Measurements from ENCODE around the gene GPR153.

The GPR153 gene

DNA sequence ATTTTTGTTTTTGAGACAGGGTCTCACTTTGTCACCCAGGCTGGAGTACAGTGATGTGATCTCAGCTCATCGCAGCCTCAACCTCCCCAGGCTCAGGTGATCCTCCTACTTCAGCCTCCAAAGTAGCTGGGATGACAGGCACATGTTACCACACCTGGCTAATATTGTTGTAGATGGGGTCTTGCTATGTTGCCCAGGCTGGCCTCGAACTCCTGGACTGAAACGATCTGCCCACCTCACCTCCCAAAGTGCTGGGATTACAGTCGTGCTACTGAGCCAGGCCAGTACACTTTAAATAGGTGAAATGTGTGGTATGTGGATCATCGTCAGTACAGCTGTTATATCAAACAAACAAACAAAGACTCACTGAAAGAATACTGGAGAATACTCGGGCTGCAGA lies 35.0 kb upstream of the GPR153 start:
- TF ChIP-seq CTCF (conservative IDR thresholded peaks at IDR 0.05; ENCODE audit: low read depth, low read length) = no peak
- H3K4me3 ChIP-seq (ENCODE audit: low read depth, low read length) = no peak overlapping the region
- DNase-seq (ENCODE audit: low read depth) = no peak

DNA sequence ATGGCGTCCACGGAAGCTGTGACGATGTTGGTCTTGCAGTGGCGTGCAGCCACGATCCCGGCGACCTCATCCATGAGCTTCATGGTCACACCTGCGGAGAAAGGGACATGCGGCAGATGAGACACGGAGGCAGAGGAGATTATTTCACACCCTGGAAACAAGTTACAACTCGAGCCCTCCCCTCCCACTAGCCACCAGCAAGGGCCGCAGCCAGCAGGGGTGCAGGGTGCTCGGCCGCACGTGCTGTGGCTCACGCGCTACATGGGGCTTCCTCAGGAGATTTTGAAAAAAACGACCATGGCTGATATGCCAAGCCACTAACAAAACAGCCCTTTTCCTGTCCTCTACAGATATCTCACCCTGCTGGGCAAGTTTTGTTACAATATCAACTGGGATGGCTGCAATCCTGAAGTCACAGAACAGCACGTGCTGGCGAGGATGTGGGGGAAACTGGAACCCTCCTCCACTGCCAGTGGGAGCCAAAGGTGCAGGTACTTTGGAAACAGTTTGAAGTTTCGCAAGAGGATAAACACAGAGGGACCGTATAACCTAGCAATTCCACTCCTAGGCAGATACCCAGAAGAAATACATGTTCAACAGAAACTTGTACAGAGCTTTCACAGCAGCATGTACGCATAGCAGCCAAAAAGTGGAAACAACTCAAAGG lies 34.1 kb upstream of the GPR153 start:
- DNase-seq (ENCODE audit: low read depth) = no peak
- H3K4me3 ChIP-seq (ENCODE audit: low read depth, low read length) = no peak overlapping the region
- no peak for TF ChIP-seq CTCF (conservative IDR thresholded peaks at IDR 0.05; ENCODE audit: low read depth, low read length)

DNA sequence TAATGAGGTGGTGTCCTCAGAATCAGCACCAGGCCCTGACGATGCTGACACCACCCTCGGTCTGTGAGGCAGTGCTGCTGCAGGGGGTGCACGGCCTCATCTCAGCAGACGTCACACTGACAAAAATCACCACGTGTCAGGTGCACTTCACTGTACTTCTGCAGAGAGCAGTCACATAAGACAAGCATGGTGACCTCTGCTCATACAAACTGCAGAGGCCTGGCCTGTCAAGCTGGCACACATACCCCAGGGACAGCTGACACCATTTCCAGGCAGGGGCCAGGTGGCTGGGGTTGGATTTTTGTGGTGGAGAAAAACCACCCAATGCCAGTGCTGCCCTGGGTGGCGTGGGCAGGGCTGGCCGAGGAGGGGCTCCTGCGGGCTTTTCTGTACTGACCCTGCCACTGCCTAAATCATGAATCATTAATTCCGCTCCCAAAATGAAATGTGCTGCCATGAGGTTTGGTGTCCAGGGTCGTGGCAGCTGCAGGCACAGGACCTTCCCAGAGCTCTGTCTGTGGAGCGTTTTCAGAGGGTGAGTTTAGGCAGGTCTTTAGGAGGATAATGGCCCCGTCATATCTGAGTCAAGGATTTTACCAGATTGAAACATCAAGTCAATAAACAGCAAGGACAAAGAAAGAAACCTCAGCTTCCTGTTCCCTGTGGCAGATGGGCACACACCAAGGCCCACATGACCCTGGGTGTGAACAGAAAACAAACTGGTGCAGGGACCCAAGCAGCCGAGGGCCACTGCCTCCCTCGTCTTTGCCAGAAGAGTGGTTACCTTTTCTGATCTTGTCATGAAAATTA lies 33.4 kb upstream of the GPR153 start:
- no peak overlapping the region for H3K4me3 ChIP-seq (ENCODE audit: low read depth, low read length)
- TF ChIP-seq CTCF (conservative IDR thresholded peaks at IDR 0.05; ENCODE audit: low read depth, low read length) = no peak
- DNase-seq (ENCODE audit: low read depth) = no peak

- DNase-seq (ENCODE audit: low read depth) = no peak
- no peak for TF ChIP-seq CTCF (conservative IDR thresholded peaks at IDR 0.05; ENCODE audit: low read depth, low read length)
Measured at GRCh38 chr1:6292102-6292501, 31.2 kb upstream of the GPR153 start.

DNA sequence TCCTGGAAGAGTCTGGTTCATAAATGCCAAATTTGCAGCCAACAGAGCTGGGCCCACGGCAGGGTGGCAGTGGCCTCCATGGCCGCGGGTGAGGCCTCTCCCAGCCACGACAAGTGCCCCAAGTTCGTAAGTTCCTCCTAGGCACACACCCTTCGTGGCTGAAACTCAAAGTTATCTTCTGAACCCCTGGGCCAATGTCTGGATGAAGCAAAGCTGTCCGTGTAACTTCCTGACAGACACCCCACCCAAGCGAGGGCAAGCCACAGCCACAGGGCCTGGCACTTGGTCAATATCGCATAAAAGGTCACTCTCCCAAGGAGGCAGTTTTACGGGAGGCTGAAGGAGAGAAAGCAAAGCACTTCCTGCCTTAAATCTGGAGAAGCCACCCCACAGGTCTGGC lies 27.8 kb upstream of the GPR153 start:
- H3K4me3 ChIP-seq (ENCODE audit: low read depth, low read length) = no peak overlapping the region
- no peak for DNase-seq (ENCODE audit: low read depth)
- no peak for TF ChIP-seq CTCF (conservative IDR thresholded peaks at IDR 0.05; ENCODE audit: low read depth, low read length)

More at GRCh38 chr1:6292102-6292501, 31.2 kb upstream of the GPR153 start:
- no peak overlapping the region for H3K4me3 ChIP-seq (ENCODE audit: low read depth, low read length)

DNA sequence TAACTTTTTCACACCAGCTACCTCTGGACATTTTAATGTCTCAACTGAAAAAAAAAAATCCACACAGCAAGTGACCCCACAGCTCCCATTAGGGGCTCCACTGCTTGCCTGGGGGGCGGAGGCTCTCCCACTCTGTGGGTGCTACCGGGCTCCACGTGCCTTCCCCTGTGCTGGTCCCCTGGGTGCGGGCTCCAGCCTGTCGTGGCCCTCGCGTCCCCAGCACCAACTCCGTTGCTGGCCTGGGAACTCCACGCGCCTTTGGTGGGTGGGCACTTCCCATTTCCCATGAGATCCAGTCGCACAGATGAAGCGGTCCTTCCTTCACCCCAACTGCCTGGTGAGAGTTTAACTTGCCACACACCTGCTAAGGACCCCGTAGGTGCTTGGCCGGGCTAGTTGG lies 27.1 kb upstream of the GPR153 start:
- DNase-seq (ENCODE audit: low read depth) = no peak
- TF ChIP-seq CTCF (conservative IDR thresholded peaks at IDR 0.05; ENCODE audit: low read depth, low read length) = no peak
- no peak overlapping the region for H3K4me3 ChIP-seq (ENCODE audit: low read depth, low read length)
